ENCODE data around the gene CYP26C1. TPM values are rescaled to one million over a fixed set of nuclear protein-coding genes. Genes with fewer than 3 reads are reported as not detected.

CYP26C1 gene
- total RNA-seq, 1 experiment from 2014 or later, result 0.11 TPM

DNA sequence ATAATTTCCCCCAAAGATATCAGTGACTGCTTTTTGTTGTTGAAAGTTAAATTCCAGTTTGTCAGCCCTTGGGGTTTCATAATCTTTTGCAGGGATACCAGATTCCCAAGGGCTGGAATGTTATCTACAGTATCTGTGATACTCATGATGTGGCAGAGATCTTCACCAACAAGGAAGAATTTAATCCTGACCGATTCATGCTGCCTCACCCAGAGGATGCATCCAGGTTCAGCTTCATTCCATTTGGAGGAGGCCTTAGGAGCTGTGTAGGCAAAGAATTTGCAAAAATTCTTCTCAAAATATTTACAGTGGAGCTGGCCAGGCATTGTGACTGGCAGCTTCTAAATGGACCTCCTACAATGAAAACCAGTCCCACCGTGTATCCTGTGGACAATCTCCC is 16.3 kb downstream of the CYP26C1 start (continued):
- TF ChIP-seq, protein P1, sequence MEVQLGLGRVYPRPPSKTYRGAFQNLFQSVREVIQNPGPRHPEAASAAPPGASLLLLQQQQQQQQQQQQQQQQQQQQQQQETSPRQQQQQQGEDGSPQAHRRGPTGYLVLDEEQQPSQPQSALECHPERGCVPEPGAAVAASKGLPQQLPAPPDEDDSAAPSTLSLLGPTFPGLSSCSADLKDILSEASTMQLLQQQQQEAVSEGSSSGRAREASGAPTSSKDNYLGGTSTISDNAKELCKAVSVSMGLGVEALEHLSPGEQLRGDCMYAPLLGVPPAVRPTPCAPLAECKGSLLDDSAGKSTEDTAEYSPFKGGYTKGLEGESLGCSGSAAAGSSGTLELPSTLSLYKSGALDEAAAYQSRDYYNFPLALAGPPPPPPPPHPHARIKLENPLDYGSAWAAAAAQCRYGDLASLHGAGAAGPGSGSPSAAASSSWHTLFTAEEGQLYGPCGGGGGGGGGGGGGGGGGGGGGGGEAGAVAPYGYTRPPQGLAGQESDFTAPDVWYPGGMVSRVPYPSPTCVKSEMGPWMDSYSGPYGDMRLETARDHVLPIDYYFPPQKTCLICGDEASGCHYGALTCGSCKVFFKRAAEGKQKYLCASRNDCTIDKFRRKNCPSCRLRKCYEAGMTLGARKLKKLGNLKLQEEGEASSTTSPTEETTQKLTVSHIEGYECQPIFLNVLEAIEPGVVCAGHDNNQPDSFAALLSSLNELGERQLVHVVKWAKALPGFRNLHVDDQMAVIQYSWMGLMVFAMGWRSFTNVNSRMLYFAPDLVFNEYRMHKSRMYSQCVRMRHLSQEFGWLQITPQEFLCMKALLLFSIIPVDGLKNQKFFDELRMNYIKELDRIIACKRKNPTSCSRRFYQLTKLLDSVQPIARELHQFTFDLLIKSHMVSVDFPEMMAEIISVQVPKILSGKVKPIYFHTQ (CRISPR knock-in tag; IDR thresholded peaks at IDR 0.05), result no peak
- TF ChIP-seq RORB (CRISPR knock-in tag; IDR thresholded peaks at IDR 0.05) (no peak), TCF7 (CRISPR knock-in tag; IDR thresholded peaks at IDR 0.05; ENCODE audit: low read depth) (no peak)
- TF ChIP-seq, protein P2, sequence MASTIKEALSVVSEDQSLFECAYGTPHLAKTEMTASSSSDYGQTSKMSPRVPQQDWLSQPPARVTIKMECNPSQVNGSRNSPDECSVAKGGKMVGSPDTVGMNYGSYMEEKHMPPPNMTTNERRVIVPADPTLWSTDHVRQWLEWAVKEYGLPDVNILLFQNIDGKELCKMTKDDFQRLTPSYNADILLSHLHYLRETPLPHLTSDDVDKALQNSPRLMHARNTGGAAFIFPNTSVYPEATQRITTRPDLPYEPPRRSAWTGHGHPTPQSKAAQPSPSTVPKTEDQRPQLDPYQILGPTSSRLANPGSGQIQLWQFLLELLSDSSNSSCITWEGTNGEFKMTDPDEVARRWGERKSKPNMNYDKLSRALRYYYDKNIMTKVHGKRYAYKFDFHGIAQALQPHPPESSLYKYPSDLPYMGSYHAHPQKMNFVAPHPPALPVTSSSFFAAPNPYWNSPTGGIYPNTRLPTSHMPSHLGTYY (CRISPR knock-in tag; IDR thresholded peaks at IDR 0.05), result no peak

DNA sequence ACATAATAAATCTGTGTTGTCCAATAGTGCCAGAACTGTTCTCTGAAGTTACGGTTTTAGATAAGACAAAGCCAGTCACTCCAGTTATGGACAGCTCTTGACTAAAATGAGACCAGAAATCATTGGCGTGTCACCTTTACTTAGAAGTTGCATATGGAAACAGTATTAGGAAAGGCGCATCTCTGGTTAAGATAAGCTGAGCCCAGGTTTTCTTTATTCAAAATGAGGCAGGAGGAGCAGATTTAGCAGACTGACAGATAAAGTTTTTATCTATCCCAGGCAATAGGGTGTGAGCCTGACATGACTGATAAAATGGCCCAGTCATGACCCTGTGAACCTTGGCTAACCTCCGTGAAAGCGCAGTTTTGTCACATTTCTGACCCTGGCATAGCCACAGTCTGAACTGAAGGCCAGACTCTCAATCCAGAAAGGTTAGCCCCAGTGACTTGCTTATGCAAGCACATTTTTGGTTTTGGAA is 17.3 kb downstream of the CYP26C1 start:
- ChIA-PET CTCF (interaction anchor here (0.6 to 7.1 kb wide), 5 partner anchors 14 to 280 kb away, joined by 6 to 106 read pairs (median 10); partner anchors contain the start of gene CYP26C1), POLR2A (no interaction called here)
- DNase-seq (ENCODE audit: low spot score) (no peak), ATAC-seq (no peak)
- Mint-ChIP-seq H3K4me3 (no peak overlapping the region), H3K27ac (no peak overlapping the region), H3K9me3 (no peaks in the 10 kb centered on the region), H3K27me3 (ENCODE audit: low read depth) (peaks cover 67% of the 10 kb centered on the region), H3K36me3 (no peaks in the 10 kb centered on the region), H3K4me1 (peaks cover 32% of the 10 kb centered on the region)
- TF ChIP-seq FOXP1 (CRISPR knock-in tag; IDR thresholded peaks at IDR 0.05; ENCODE audit: borderline replicate concordance) (no peak), MXD4 (CRISPR knock-in tag; IDR thresholded peaks at IDR 0.05; ENCODE audit: borderline replicate concordance) (no peak), NFYB (CRISPR knock-in tag; conservative IDR thresholded peaks at IDR 0.05; ENCODE audit: low read depth) (no peak), ZNF263 (CRISPR knock-in tag; IDR thresholded peaks at IDR 0.05; ENCODE audit: low read depth) (no peak), CREB1 (CRISPR knock-in tag; IDR thresholded peaks at IDR 0.05) (no peak), NFATC4 (CRISPR knock-in tag; IDR thresholded peaks at IDR 0.05) (no peak), ETV6 (CRISPR knock-in tag; IDR thresholded peaks at IDR 0.05) (no peak)
- TF ChIP-seq, protein P3, sequence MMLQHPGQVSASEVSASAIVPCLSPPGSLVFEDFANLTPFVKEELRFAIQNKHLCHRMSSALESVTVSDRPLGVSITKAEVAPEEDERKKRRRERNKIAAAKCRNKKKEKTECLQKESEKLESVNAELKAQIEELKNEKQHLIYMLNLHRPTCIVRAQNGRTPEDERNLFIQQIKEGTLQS (CRISPR knock-in tag; conservative IDR thresholded peaks at IDR 0.05), result no peak
- TF ChIP-seq, protein P4, sequence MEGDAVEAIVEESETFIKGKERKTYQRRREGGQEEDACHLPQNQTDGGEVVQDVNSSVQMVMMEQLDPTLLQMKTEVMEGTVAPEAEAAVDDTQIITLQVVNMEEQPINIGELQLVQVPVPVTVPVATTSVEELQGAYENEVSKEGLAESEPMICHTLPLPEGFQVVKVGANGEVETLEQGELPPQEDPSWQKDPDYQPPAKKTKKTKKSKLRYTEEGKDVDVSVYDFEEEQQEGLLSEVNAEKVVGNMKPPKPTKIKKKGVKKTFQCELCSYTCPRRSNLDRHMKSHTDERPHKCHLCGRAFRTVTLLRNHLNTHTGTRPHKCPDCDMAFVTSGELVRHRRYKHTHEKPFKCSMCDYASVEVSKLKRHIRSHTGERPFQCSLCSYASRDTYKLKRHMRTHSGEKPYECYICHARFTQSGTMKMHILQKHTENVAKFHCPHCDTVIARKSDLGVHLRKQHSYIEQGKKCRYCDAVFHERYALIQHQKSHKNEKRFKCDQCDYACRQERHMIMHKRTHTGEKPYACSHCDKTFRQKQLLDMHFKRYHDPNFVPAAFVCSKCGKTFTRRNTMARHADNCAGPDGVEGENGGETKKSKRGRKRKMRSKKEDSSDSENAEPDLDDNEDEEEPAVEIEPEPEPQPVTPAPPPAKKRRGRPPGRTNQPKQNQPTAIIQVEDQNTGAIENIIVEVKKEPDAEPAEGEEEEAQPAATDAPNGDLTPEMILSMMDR (IDR thresholded peaks at IDR 0.05), result no peak
- TF ChIP-seq, protein P2 (CRISPR knock-in tag; IDR thresholded peaks at IDR 0.05), result no peak
- TF ChIP-seq, protein P5, sequence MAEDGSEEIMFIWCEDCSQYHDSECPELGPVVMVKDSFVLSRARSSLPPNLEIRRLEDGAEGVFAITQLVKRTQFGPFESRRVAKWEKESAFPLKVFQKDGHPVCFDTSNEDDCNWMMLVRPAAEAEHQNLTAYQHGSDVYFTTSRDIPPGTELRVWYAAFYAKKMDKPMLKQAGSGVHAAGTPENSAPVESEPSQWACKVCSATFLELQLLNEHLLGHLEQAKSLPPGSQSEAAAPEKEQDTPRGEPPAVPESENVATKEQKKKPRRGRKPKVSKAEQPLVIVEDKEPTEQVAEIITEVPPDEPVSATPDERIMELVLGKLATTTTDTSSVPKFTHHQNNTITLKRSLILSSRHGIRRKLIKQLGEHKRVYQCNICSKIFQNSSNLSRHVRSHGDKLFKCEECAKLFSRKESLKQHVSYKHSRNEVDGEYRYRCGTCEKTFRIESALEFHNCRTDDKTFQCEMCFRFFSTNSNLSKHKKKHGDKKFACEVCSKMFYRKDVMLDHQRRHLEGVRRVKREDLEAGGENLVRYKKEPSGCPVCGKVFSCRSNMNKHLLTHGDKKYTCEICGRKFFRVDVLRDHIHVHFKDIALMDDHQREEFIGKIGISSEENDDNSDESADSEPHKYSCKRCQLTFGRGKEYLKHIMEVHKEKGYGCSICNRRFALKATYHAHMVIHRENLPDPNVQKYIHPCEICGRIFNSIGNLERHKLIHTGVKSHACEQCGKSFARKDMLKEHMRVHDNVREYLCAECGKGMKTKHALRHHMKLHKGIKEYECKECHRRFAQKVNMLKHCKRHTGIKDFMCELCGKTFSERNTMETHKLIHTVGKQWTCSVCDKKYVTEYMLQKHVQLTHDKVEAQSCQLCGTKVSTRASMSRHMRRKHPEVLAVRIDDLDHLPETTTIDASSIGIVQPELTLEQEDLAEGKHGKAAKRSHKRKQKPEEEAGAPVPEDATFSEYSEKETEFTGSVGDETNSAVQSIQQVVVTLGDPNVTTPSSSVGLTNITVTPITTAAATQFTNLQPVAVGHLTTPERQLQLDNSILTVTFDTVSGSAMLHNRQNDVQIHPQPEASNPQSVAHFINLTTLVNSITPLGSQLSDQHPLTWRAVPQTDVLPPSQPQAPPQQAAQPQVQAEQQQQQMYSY (CRISPR knock-in tag; IDR thresholded peaks at IDR 0.05), result no peak
- TF ChIP-seq, protein P6, sequence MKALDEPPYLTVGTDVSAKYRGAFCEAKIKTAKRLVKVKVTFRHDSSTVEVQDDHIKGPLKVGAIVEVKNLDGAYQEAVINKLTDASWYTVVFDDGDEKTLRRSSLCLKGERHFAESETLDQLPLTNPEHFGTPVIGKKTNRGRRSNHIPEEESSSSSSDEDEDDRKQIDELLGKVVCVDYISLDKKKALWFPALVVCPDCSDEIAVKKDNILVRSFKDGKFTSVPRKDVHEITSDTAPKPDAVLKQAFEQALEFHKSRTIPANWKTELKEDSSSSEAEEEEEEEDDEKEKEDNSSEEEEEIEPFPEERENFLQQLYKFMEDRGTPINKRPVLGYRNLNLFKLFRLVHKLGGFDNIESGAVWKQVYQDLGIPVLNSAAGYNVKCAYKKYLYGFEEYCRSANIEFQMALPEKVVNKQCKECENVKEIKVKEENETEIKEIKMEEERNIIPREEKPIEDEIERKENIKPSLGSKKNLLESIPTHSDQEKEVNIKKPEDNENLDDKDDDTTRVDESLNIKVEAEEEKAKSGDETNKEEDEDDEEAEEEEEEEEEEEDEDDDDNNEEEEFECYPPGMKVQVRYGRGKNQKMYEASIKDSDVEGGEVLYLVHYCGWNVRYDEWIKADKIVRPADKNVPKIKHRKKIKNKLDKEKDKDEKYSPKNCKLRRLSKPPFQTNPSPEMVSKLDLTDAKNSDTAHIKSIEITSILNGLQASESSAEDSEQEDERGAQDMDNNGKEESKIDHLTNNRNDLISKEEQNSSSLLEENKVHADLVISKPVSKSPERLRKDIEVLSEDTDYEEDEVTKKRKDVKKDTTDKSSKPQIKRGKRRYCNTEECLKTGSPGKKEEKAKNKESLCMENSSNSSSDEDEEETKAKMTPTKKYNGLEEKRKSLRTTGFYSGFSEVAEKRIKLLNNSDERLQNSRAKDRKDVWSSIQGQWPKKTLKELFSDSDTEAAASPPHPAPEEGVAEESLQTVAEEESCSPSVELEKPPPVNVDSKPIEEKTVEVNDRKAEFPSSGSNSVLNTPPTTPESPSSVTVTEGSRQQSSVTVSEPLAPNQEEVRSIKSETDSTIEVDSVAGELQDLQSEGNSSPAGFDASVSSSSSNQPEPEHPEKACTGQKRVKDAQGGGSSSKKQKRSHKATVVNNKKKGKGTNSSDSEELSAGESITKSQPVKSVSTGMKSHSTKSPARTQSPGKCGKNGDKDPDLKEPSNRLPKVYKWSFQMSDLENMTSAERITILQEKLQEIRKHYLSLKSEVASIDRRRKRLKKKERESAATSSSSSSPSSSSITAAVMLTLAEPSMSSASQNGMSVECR (CRISPR knock-in tag; IDR thresholded peaks at IDR 0.05; ENCODE audit: borderline replicate concordance), result no peak
- TF ChIP-seq, protein P7, sequence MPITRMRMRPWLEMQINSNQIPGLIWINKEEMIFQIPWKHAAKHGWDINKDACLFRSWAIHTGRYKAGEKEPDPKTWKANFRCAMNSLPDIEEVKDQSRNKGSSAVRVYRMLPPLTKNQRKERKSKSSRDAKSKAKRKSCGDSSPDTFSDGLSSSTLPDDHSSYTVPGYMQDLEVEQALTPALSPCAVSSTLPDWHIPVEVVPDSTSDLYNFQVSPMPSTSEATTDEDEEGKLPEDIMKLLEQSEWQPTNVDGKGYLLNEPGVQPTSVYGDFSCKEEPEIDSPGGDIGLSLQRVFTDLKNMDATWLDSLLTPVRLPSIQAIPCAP (CRISPR knock-in tag; IDR thresholded peaks at IDR 0.05), result no peak

Data from WTC11 (cell line).